ENCODE results near the gene TMED9. TPM values are rescaled to one million over a fixed set of nuclear protein-coding genes. Genes with fewer than 3 reads are reported as not detected.
"Not testable (repeated sequence)": the region's sequence is repeated elsewhere in the genome, so short reads cannot be mapped to it uniquely, and the experiment has no call there.

TMED9 gene
- total RNA-seq, 1 donor from 2014 or later: 168 TPM

GRCh38 chr5:177605667-177606066, 13.7 kb downstream of the TMED9 start:
- peak; percentile 55 for DNase-seq (ENCODE audit: low spot score)

GRCh38 chr5:177606071-177607051, 14.4 kb downstream of the TMED9 start:
- DNase-seq (ENCODE audit: low spot score): peak; percentile 77

GRCh38 chr5:177607115-177607451, 15.1 kb downstream of the TMED9 start:
- no peak for DNase-seq (ENCODE audit: low spot score)

GRCh38 chr5:177607452-177608192, 15.6 kb downstream of the TMED9 start:
- DNase-seq (ENCODE audit: low spot score): peak; percentile 90

- DNase-seq (ENCODE audit: low spot score): peak; percentile 89
Observed at GRCh38 chr5:177608243-177609075, 16.5 kb downstream of the TMED9 start.

GRCh38 chr5:177609076-177610059, 17.4 kb downstream of the TMED9 start:
- peak; percentile 87 for DNase-seq (ENCODE audit: low spot score)

GRCh38 chr5:177610131-177610769, 18.2 kb downstream of the TMED9 start:
- peak; percentile 64 for DNase-seq (ENCODE audit: low spot score)

GRCh38 chr5:177610770-177611445, 18.9 kb downstream of the TMED9 start:
- peak; percentile 64 for DNase-seq (ENCODE audit: low spot score)

- DNase-seq (ENCODE audit: low spot score): peak; percentile 71
Observed at GRCh38 chr5:177611446-177612214, 19.6 kb downstream of the TMED9 start.

GRCh38 chr5:177612215-177612673, 20.2 kb downstream of the TMED9 start:
- peak; percentile 69 for DNase-seq (ENCODE audit: low spot score)

GRCh38 chr5:177620560-177620959, 28.6 kb downstream of the TMED9 start:
- DNase-seq (ENCODE audit: low spot score): no peak

- not testable (repeated sequence) for DNase-seq (ENCODE audit: low spot score)
Observed at GRCh38 chr5:177624172-177624571, 32.2 kb downstream of the TMED9 start.

- not testable (repeated sequence) for DNase-seq (ENCODE audit: low spot score)
Observed at GRCh38 chr5:177630186-177630585, 38.2 kb downstream of the TMED9 start.

- not testable (repeated sequence) for DNase-seq (ENCODE audit: low spot score)
Observed at GRCh38 chr5:177634912-177635311, 42.9 kb downstream of the TMED9 start.

- not testable (repeated sequence) for DNase-seq (ENCODE audit: low spot score)
Observed at GRCh38 chr5:177645462-177645861, 53.5 kb downstream of the TMED9 start.
